ENCODE data around the gene BLVRA.

Gene BLVRA

DNA sequence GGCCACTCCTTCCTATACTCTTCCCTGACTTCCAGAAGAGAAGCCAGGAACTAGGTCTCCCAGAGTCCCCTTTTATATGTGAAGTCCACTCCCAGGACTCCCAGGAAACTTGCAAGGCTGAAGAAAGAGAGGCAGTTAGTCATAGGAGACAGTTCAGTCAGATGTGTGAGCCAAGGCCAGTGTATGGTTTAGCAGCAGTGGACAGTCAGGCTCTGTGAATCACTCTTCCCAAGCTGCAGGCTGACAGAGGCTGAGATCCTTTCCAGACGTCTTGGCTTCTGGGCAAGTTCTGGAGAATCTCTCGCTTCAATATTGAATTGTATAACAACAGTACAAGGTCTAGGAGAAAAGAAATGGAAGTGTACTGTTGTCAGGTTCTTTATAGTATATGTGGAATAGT, 26.9 kb downstream of the BLVRA start:
- DNase-seq (ENCODE audit: extremely low read depth, insufficient read length) = no peak
- TF ChIP-seq, protein P1, sequence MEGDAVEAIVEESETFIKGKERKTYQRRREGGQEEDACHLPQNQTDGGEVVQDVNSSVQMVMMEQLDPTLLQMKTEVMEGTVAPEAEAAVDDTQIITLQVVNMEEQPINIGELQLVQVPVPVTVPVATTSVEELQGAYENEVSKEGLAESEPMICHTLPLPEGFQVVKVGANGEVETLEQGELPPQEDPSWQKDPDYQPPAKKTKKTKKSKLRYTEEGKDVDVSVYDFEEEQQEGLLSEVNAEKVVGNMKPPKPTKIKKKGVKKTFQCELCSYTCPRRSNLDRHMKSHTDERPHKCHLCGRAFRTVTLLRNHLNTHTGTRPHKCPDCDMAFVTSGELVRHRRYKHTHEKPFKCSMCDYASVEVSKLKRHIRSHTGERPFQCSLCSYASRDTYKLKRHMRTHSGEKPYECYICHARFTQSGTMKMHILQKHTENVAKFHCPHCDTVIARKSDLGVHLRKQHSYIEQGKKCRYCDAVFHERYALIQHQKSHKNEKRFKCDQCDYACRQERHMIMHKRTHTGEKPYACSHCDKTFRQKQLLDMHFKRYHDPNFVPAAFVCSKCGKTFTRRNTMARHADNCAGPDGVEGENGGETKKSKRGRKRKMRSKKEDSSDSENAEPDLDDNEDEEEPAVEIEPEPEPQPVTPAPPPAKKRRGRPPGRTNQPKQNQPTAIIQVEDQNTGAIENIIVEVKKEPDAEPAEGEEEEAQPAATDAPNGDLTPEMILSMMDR (IDR thresholded peaks at IDR 0.05; ENCODE audit: insufficient read depth, low read length, poor library complexity, severe bottlenecking) = no peak
- no peaks in the 10 kb centered on the region for H3K27me3 ChIP-seq (replicated peaks; ENCODE audit: control insufficient read depth, insufficient read depth, low read length)
- no peak overlapping the region for H3K4me3 ChIP-seq (replicated peaks; ENCODE audit: low read depth, low read length)
- peaks cover 6% of the 10 kb centered on the region for H3K36me3 ChIP-seq (ENCODE audit: control insufficient read depth, insufficient read depth, low read length)

- H3K36me3 ChIP-seq (ENCODE audit: control insufficient read depth, insufficient read depth, low read length) = peaks cover 11% of the 10 kb centered on the region
- no peak for DNase-seq (ENCODE audit: extremely low read depth, insufficient read length)
These were observed 29.3 kb downstream of the BLVRA start for GRCh38 chr7:43787771-43788170.

GRCh38 chr7:43790006-43790405, 31.5 kb downstream of the BLVRA start:
- no peaks in the 10 kb centered on the region for H3K27me3 ChIP-seq (replicated peaks; ENCODE audit: control insufficient read depth, insufficient read depth, low read length)
- DNase-seq (ENCODE audit: extremely low read depth, insufficient read length) = no peak
- H3K36me3 ChIP-seq (ENCODE audit: control insufficient read depth, insufficient read depth, low read length) = peaks cover 13% of the 10 kb centered on the region
- TF ChIP-seq, protein P1 (IDR thresholded peaks at IDR 0.05; ENCODE audit: insufficient read depth, low read length, poor library complexity, severe bottlenecking) = no peak
- H3K4me3 ChIP-seq (replicated peaks; ENCODE audit: low read depth, low read length) = no peak overlapping the region

More at GRCh38 chr7:43787771-43788170, 29.3 kb downstream of the BLVRA start:
- Histone ChIP-seq H3K4me3 (replicated peaks; ENCODE audit: low read depth, low read length) (no peak overlapping the region), H3K27me3 (replicated peaks; ENCODE audit: control insufficient read depth, insufficient read depth, low read length) (no peaks in the 10 kb centered on the region)
- TF ChIP-seq, protein P1 (IDR thresholded peaks at IDR 0.05; ENCODE audit: insufficient read depth, low read length, poor library complexity, severe bottlenecking) = no peak

DNA sequence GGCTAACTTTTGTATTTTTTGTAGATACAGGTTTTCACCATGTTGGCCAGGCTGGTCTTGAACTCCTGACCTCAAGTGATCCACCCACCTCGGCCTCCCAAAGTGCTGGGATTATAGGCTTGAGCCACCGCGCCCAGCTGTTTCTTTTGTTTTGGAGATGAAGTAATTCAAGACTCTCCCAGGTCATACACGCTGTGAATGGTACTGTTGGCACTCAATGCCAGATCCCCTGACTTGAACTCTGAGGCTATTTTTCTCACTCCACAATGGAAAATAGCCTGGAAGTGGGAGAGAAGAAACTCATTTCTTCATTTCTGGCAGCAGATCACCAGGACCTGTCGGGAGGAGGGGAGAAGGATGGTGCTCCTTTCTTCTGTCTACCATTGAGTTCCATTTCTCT, 32.4 kb downstream of the BLVRA start:
- no peak for DNase-seq (ENCODE audit: extremely low read depth, insufficient read length)
- H3K27me3 ChIP-seq (replicated peaks; ENCODE audit: control insufficient read depth, insufficient read depth, low read length) = no peaks in the 10 kb centered on the region
- TF ChIP-seq, protein P1 (IDR thresholded peaks at IDR 0.05; ENCODE audit: insufficient read depth, low read length, poor library complexity, severe bottlenecking) = no peak
- H3K4me3 ChIP-seq (replicated peaks; ENCODE audit: low read depth, low read length) = no peak overlapping the region
- H3K36me3 ChIP-seq (ENCODE audit: control insufficient read depth, insufficient read depth, low read length) = peaks cover 13% of the 10 kb centered on the region

GRCh38 chr7:43791665-43792064, 33.2 kb downstream of the BLVRA start:
- TF ChIP-seq, protein P1 (IDR thresholded peaks at IDR 0.05; ENCODE audit: insufficient read depth, low read length, poor library complexity, severe bottlenecking) = no peak
- Histone ChIP-seq H3K27me3 (replicated peaks; ENCODE audit: control insufficient read depth, insufficient read depth, low read length) (no peaks in the 10 kb centered on the region), H3K36me3 (ENCODE audit: control insufficient read depth, insufficient read depth, low read length) (peaks cover 13% of the 10 kb centered on the region), H3K4me3 (replicated peaks; ENCODE audit: low read depth, low read length) (no peak overlapping the region)
- DNase-seq (ENCODE audit: extremely low read depth, insufficient read length) = no peak
